HG03521 (cell line): Measurements from ENCODE around the gene PRR14L.
"Not testable (repeated sequence)": the region's sequence is repeated elsewhere in the genome, so short reads cannot be mapped to it uniquely, and the experiment has no call there.

Experiments
- ATAC-seq: cut with Tn5 transposase; IDR thresholded peaks from one replicate; pipeline ENCODE4 v1.9.1; 2021; ENCODE audit warnings: mild to moderate bottlenecking, moderate library complexity; ENCODE audit not compliant: unreplicated experiment

PRR14L gene

DNA sequence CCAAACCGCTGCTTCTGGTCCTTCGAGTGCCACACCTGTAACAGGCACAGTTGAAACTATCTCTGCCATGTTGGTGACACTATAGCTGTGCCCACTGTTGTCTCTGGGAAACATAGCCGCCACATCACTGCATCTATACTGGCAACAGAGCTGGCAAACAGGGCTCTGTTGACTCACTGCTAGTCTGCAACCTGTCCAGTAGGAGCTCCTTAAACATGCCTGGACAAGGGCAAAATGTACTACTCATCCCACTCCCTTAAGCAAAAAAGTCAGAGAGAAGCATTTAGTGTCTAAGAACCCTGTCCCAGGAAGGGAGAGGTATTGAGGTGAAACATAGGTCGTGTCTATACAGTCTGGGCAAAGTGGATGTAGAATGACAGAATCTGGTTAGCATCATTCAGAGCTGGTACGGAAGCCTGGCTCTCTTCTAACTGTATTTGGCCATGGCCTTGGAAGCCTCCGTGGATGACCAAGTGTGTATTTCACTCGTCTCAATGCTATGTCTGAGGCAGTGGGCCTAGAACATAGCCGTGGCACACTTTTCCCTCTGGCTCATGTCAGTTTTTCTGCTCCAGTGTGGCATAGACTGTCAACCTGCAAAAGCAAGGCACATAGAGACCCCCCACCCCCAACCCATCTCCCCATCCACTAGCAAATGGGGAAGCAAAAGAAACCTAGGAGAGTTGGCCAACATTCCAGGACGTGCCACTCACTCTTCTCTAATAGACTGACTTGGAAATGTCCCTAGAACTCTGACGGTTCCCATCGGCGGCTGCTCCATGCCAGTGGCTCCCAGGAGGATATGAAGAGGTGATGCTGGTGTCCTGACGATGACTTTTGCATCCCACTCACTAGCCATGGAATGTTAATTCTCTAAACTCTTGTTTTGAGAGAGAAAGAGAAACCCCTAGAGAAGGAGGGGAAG is 66.5 kb downstream of the PRR14L start:
- ATAC-seq = no peak

DNA sequence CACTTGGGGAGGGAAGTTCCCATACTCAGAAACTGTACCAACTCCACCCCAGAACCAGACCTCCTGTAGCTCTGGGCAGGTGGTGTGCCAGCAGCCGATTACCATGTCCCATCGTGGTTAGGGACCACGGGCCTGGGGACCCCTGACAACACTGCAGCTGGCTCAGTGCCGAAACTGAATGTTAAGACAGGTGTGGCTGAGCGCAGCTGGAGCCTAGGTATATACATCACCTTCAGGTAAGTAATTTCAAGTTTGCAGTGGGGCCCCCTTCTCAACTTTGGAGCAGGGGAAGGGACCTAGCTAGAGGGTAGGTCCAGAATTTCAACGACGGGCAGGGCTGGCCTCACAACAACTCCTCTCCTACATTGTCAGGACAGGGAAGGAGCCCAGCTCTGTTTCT is 67.2 kb downstream of the PRR14L start:
- no peak for ATAC-seq

DNA sequence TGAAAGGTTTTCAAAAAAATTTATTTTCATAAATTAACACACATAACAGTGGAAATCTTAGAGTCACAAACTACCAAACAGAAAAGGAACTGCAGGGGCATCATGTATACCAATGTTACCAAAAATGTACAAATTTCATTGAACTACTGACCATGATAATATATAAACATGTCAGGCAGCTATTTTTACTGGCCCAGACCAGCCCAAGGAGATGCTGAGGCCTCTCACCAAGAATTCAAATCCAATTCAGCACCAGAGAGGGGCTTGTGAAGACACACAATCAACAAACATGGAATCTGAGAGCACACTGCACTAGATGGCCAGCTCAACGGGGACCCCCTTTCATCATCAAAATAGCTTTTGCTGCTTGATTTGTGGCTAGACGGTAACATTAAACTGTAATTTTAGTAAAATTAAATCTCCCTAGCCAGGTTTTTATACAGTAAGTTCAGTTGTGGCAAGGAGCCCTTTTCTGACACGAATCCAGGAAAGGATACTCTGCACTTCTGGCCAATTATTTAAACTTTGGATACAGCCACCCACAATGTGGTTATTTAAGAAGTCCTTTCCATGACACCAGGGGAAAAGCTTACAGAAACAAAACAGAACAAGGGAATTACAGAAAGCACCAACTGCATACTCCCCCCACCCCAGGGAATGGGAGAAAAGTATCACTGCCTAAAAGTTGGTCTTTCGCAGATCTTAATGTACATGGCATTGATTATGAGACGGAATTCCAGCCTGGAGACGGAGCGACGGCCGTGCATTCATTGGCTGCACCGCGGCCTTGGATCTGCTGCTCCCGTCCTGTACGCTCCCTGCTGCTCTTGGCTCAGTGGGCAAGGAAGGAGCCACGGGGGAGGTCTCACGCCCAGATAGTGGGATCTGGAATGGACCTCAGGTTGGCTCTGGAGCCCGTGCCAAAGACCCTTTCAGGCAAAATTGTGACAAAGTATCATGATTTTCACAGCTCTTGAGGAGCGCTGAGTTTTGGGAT is 68.3 kb downstream of the PRR14L start:
- ATAC-seq = no peak

DNA sequence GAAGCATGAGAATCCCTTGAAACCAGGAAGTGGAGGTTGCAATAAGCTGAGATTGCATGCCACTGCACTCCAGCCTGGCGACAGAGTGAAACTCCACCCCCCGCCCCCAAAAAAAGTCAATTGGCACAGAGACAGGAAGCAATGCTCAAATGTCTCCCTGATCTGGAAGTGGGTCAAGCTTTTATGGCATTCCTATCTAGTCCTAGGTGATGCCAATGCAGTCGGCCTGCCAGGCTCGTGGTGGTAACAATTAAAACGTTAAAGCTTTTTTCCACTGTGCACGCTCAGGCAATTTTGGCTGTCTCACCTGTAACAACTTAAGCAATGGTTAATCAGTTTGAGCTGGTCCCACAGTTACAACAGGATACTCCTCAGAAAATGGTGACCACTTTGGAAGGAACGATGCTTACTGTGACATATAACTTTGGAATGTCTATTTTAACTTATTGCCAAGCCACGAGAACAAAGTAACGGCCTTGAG is 69.0 kb downstream of the PRR14L start:
- ATAC-seq = no peak

DNA sequence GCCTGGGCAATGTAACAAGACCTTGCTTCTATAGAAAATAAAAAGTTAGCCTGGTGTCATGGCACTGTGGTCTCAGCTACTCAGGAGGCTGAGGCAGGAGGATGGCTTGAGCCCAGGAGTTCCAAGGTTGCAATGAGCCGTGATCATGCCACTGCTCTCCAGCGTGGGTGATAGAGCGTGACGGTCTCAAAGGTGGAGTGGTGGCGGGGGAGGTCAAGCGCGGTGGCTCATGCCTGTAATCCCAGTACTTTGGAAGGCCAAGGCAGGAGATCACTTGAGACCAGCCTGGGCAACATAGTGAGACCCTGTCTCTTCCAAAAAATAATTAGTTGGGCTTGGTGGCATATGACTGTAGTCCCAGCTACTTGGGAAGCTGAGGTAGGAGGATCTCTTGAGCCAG is 71.2 kb downstream of the PRR14L start:
- no peak for ATAC-seq

DNA sequence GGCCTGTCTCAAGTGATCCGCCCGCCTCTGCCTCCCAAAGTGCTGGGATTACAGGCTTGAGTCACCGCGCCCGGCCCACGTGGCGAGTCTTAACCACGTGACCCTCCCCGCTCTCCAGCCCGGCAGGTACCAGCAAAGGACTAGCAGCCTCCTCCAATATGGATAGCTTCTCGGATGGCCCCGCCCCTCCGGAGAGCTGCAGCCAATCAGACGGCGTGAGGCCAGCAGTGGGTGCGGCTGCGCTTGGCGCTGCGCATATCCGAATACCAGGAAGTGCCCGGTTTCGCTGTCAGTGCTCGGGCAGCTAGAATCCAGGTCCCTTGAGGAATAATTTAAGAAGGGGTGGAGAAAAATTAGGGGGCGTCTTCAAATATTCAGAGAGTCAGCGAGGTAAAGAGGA is 73.2 kb downstream of the PRR14L start:
- ATAC-seq = peak; percentile 93

DNA sequence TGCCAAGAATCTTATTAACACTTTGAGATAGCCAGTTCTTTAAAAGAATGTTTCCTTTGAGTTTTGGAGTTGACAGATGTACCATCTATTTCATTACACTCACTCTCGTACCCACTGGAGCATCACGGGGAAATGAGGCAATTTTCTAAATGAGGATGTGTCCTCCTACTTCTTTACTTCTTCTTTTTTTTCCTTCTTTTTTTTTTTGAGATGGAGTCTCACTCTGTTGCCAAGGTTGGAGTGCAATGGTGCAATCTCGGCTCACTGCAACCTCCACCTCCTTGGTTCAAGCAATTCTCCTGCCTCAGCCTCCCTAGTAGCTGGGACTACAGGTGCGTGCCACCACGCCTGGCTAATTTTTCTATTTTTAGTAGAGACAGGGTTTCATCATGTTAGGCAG is 75.7 kb downstream of the PRR14L start:
- not testable (repeated sequence) for ATAC-seq

DNA sequence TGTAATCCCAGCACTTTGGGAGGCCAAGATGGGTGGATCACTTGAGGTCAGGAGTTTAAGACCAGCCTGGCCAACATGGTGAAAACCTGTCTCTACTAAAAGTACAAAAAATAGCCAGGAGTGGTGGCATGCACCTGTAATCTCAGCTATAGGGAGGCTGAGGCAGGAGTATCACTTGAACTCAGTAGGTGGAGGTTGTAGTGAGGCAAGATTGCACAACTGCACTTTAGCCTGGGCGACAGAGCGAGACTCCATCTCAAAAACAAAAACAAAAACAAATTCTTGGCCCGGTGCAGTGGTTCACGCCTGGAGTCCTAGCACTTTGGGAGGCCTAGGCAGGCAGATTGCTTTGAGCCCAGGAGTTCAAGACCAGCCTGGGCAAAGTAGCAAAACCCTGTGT is 81.1 kb downstream of the PRR14L start:
- not testable (repeated sequence) for ATAC-seq

DNA sequence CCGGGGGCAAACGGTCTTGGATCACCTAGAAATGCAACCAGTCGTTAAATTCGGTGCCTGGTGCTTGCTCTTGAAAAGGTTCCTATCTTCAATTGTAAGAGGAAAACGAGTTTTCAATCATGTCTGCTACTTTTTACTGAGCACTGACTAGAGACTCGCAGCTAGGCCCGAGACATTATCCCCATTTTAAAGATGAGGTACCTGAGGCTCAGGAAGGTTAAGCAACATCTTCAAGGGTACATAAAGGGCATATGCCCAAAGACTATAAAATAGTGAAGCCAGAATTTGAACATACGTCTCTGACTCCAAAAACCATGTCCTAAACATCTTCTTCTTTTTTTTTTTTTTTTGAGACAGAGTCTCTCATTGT is 87.3 kb downstream of the PRR14L start:
- ATAC-seq = no peak

DNA sequence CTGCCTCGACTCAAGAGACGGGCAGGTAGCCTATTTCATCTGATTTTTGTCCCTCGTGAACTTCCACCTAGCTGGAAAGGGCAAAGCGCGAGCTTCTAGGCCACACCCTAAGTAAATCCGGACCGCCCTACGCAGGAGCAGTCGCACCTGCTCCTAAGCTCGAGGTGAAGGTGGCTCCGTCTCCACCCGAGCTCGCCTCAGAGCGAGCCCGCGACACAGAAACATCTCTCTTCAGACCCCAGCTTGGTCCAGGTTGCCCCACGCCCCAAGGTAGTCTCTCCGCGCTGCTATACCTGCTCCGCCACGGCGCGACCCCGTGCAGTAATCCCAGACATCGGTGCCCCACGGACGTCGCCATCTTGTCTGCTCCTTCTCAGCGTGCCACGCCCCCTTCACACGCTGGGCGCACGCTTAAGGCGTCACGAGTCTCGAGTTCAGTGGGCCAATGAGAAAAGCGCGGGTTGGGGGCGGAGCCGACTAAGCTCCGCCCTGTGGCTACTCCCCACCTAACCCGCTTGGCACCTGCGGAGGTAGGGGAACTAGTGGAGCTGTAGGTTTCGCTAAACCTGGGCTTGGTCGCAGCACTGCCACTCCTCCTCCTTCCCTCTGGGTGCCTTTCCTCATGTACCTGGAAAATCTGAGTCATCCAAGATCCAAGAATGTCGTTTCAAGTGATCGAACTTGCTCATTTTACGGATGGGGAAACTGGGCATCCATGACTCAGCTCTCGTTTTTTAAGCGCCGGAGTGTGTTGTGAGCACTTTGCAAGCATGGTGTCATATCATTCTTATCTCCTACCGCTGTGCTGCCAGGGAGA is 87.9 kb downstream of the PRR14L start, which contains the start of gene PISD:
Gene PISD, minus strand, starts transcription at position 365 of the 817 bp plus-strand sequence. Its CDS starts 7 bp downstream, at position 358.
- ATAC-seq = peak; percentile 87

DNA sequence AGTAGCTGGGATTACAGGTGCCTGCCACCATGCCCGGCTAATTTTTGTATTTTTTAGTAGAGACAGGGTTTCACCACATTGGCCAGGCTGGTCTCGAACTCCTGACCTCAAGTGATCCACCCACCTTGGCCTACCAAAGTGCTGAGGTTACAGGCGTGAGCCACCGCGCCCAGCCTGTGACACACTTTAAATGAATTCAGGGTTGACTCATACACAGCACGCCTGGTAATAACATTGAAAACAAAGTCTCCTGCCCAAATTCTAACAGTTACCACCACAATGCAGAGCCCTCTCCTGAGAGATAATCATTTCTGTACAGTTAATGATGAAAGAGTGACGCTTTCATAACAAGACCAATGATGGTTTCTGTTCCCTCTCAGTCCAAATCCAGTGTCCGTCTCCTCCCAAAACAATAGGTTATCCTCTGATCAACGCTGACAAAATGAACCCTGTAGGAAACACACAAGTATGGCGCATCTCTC is 89.0 kb downstream of the PRR14L start:
- ATAC-seq = not testable (repeated sequence)

DNA sequence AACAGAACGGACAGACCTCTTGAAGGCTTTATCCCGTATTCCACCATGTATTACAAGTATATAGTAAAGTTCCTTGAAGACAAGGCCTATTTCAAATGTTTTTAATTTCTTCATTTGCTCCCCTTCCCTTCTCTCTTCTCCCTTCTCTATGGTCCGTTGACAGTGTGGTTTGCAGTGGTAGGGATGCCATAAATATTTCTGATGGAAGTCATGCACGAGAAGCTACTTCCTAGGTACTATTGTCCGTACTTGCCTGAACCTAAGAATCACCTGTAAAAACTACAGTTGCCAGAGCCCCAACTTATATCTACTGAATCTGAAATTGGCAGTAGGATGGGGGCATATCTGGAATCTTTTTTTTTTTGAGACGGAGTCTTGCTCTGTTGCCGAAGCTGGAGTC is 90.7 kb downstream of the PRR14L start:
- no peak for ATAC-seq

DNA sequence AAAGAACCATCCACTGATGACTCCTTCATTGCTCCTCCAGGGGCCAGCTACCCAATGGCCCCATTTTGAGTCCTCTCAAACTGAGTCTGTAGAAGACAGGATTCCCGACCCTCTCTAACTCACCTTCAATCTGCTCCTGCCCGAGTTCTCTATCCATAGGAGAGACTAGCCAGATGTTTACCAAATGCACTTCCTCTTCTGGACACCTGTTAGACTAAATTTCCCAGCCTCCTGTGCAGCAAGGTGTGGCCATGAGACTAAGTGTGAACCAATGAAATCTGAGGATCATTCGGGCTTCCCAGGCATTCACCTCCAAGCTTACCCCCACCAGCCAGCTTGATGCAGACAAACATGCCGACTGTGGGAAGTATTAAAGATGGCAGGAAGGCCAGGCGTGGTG is 95.5 kb downstream of the PRR14L start:
- no peak for ATAC-seq

DNA sequence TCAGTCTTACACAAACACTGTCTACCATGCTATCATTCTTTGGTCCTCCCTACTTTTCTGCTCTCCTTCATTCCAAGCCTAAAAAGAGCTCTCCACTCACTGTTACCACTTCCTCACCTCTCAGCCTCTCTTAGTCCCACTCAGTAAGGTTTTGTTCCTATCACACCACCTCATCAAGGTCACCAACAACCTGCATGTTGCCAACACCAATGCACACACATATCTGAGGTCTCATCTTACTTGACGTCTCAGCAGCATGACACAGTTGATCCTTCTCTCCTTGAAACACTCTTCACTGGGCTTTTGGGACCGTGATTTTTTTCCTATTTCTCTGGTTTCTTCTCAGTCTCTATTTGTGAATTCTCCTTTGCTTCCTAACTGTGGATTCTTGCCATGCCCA is 96.0 kb downstream of the PRR14L start:
- no peak for ATAC-seq

DNA sequence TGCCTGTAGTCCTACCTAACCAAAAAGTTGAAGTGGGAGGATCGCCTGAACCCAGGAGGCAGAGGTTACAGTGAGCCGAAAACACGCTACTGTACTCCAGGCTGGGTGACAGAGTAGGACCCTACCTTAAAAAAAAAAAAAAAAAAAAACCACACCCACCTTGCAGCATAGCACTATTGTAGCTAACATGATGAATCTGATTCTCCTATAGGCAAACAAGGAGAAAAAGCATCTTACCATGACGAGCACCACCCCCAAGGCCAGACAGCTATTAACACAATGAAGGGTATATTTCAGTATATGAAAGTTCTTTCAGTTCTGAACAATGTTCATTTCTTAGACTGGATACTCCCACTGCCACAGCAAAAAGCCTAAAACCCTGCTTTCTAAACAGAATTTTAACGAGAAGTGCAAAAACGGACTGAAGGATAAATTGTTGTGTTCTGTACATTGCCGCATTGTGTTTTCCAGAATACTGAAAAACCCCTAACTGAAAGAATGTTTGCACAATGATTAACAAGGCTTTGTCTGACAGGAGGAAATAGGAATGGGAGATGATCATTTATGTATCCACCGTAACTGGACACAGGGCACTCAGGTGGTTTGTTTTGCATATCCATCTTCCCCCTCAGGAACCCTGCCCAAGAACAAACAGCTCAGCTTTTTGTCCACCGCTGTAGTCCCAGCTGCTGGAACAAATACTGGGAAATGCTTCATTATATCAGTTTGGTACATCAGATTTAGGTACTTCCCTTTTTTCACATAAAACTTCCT is 96.8 kb downstream of the PRR14L start:
- no peak for ATAC-seq

DNA sequence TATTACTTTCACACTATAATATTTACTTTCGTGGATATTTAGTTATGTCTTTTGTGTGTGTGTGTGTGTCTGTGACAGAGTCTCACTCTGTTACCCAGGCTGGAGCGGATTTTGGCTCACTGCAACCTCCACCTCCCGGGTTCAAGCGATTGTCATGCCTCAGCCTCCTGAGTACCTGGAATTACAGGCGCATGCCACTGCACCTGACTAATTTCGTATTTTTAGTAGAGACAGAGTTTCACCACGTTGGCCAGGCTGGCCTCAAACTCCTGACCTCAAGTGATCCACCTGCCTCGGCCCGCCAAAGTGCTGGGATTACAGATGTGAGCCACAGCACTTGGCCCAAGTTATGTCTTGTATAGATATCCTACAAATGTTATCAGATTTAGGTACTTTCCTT is 97.8 kb downstream of the PRR14L start:
- ATAC-seq = no peak

DNA sequence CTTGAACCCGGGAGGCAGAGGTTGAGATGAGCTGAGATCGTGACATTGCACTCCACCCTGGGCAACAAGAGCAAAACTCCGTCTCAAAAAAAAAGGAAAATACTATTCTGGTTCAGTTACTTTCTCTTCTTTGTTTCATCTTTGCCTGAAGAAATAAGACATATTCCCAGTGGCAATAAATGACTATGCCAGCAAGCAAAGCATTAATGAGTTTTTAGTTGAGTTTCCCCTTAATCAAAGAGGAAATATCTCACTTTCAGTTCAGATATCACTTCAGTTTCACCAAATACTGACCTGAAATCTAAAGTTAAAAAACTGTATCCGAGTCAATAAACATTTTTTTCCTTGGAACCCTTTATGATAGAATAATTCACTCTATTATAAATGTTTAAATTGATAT is 98.3 kb downstream of the PRR14L start:
- no peak for ATAC-seq

DNA sequence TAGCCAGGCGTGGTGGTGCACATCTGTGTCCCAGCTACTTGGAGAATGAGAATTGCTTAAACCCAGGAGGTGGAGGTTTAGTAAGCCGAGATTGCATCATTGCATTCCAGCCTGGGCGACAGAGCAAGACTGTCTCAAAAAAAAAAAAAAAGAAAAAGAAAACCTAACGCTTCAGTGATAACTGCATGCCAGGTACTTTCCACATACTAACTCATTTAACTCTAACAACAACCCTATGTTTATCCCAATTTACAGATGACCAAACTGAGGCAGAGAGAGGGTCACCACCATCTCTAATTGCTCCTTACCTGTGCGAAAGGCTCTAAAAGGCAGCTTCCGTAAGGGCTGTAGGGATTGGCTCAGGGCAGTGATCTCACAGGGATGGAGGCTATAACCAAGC is 99.5 kb downstream of the PRR14L start:
- no peak for ATAC-seq

DNA sequence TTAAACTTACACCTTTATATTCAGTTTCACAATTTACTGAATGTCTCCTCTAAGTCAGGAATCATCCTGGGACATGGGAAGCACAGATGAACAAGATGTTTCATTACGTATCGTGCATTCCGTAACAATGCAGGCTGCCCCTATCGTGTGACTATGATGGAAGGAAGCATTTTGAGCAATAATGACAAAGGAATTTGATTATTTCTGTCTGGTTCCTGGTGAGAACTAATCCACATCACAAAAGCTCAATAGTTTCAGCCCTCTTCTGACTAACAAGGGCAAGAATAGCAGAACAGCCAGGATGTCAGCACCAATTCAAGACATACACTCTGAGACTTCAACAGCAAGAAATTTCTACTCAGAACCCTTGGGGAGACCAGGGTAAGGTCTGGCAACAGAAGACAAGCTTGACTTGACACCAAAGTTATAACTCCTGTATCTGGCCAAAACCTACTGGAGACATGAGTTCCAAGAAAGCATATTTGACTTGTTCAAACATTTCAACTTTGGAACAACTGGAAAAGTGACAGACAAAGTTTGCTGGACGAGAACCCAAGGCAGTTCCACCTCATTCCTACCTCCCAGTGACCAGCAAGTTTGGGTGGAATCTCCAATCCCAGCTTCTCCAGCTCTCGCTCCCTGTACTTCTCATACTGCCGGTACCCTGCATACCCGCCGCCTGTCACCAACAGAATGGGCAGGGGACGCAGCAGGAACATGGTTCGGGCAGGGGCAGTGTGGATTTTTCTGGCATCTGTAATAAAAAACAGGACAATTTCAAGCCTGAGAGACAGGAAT is 102.2 kb downstream of the PRR14L start:
- no peak for ATAC-seq
